GM19043 (cell line): ENCODE data around the gene ST6GAL2.

ENCODE experiments used
- ATAC-seq: cut with Tn5 transposase; IDR thresholded peaks from one replicate; pipeline ENCODE4 v1.9.1; 2021; ENCODE audit warnings: low read depth; ENCODE audit not compliant: unreplicated experiment

The ST6GAL2 gene

GRCh38 chr2:106866641-106867040 is 19.3 kb downstream of the ST6GAL2 start:
- ATAC-seq = no peak

- no peak for ATAC-seq
Observed at GRCh38 chr2:106864051-106864450, 21.9 kb downstream of the ST6GAL2 start.

GRCh38 chr2:106863387-106863786 is 22.6 kb downstream of the ST6GAL2 start:
- ATAC-seq = no peak

DNA sequence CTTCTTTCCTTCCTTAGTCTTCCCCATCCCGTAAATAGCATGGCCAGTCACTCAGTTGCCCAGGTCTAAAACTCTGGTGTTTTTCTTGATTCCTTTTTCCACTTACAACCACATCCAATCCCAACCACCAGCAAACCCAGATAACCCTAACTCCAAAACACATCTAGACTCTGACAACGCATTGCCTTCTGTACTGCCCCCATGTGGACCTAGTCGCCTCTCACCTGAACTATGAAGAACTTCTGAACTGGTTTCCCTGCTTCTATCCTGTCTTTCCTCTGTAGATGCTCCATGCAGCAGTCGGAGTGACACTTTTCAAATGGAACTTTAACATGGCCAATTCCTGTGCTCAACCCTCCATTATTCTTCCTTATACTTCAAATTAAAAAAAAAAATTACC is 26.5 kb downstream of the ST6GAL2 start:
- ATAC-seq = no peak

GRCh38 chr2:106858810-106859209 is 27.2 kb downstream of the ST6GAL2 start:
- no peak for ATAC-seq

DNA sequence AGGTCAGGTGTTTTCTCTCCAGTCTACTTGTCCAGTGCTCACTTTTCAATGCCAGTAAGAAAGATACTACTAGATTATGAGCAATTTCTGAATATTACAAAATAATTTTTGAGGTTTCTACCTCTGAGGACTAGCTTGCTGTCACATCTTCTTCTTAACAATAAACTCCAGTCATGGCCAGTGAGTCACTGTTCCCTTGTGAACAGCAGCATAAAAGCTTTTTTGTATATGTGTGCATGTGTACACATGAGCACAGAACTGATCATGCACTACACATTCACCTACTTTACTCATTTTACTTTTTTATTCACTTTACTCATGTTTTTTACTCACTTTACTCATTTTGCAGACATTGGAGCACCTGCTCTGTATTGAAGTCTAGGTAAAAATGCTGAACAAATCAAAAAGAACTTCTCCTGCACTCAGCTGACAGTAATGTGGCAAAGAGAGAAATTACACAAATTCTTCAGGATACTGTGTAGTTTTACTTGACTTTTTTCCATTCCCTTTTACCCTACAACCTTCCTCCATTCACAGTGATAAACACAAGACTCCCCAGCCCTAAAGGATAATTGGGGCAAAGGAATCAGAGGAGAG is 28.0 kb downstream of the ST6GAL2 start:
- ATAC-seq = no peak

- ATAC-seq = no peak
Observed at GRCh38 chr2:106853631-106854030, 32.3 kb downstream of the ST6GAL2 start.

GRCh38 chr2:106851881-106852501 is 34.0 kb downstream of the ST6GAL2 start:
- ATAC-seq = no peak

DNA sequence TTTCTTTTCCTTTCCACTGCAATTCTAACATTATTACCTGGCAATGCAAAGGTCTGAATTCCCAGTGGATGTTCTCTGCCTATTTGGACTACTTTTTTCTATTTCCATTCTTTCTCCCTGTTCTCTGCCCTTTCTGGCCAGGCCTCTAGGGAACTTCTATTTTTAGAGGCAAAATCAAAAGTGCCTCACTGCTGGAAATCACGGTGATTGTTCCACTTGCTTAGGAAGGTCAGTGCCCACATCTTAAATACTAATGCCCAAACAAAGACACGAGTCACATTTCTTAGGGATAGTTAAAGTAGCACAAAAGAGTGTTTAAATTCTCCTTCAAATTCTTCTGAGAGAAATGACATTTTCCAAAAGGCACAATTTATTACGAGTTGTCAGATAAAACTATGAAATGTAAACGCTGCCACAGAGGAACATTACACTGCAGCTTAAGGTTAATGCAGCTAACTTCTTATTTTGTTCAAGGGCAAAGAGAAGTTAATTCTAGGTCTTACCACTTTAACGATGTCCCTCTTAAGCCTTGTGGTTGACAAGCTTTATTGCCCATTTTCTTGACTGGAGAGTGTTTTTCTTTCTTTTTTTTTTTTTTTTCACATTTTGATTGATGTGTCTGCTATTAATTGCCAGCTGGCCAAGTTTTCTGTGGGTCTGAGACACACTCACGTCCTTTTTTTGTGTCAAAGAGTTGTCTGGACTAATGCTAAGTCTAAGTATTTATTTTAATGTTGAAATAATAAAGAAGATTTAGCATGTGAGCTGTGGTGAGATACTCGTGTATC is 34.7 kb downstream of the ST6GAL2 start:
- no peak for ATAC-seq

DNA sequence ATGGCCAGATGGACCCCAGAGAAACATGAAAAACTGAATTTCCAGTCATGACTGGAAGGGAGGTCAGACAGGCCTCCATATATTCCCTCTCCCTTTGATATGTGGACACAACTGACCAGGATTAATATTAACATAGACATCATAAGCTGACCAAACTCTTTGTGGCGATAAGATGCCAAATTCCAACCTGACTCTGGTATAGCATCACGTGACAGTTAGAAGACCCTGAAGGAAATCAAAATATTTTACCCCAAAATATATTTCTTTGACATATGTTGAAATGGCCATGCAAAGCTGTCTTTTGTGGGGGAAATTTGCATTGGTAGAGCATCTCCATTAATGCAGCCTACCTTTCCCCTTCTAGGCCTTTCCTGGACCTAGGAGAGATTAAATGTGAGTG is 36.7 kb downstream of the ST6GAL2 start:
- no peak for ATAC-seq

DNA sequence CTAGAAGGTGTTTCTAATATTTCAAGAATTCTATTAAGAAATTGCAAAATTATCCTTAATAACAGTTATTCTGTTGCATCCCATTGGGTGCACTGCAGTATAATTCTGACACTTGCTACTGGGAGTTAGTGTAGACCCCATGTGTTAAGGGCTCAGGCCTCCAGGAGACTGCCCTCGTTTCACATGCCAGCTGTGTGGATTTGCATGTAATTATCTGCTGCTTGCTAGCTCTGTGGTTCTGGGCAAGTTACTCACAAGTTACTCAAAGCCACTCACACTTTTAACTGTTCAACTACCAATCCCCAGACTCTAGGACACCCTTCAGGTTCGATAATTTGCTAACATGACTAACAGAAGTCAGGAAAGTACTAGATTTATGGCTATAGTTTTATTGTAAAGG is 38.6 kb downstream of the ST6GAL2 start:
- ATAC-seq = no peak

GRCh38 chr2:106845716-106846115 is 40.3 kb downstream of the ST6GAL2 start:
- no peak for ATAC-seq

DNA sequence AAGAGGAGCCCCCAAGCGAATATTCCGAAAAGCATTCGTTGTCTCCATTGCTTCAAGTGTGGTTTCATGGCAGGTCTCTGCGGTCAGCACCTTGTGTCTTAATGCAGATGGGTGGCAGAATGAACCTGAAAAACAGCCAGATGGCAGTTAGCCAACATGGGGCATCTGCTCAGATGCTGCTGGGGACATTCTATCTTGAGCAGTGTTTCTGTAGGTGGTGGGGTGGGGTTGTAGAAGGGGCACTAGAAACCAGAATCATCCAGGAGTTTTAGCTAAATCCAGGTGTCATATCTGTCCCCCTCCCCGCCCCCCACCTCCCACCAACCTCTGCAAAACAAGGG is 42.1 kb downstream of the ST6GAL2 start:
- no peak for ATAC-seq

DNA sequence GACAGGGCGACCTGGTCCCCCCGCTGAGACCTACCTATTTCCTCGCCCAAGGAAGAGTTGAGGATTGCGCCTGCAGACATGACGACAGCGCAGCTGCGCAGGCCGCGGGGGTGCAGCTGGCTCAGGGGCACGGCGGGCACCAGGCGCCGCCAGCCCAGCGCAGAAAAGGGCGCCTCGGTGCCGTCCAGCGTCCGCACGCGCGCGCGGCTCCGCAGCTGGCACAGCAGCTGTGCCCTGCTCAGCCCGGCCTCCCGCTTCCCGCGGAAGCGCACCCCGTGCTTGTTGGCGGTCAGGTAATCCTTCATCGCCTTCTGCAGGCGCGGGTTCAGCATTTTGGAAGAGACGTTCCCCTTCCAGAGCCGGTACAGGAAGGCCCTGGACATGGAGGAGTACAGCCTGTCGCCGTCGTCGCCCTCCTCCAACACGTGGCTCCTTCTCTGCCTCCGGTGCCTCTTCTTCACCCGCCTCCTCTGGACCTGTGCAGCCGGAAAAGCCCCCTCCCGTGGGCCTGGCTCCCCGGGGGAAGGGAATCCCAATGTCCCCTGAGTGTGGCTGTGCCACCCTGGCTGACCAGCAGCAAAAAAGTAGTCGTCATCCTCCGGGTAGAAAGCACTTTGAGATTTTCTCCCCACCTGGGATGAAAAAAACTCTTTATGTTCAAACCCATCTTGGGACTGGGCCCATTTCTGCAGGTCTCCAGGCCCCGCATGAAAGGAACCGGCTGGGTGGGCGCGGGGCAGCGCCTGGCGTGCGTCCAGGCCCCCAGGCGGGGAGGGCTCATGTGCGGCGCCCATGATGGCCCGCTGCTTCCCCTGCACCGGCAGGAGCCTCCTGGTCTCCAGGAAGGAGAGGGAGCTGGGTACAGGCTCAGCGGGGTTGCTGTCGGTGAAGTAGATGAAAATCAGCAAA is 42.7 kb downstream of the ST6GAL2 start:
- no peak for ATAC-seq

DNA sequence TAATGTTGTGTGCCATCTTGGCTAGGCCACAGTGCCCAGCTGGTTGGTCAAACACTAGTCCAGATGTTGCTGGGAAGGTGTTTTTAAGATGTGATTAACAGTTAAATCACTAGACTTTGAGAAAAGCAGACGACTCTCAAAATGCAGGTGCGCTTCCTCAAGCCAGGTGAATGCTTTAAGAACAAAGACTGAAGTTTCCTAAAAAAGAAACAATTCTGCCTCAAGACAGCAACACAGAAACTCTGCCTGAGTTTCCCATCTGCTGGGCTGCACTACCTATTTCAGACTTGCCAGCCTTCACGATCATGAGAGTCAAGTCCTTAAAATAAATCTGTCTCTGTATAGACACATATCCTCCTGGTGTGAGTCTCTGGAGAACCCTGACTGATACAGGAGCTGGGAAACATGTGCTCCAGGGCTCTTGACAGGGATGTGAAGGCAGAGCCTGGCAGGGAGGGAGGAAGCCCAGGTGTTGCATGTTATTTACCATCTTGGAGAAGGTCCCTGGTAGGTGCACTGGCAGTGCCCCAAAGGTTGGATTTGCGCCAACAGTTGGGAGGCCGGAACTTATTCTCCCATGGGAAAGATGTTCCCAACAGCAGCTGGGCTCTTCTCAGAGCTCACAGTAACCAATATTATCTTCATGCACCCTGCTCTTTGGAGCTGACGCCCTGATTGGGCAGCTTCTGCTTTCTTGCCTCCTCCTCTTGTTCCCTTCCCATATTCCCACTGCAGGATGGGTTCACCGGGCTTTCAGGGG is 43.9 kb downstream of the ST6GAL2 start:
- ATAC-seq = no peak

- ATAC-seq = no peak
Observed at GRCh38 chr2:106840818-106841217, 45.1 kb downstream of the ST6GAL2 start.

DNA sequence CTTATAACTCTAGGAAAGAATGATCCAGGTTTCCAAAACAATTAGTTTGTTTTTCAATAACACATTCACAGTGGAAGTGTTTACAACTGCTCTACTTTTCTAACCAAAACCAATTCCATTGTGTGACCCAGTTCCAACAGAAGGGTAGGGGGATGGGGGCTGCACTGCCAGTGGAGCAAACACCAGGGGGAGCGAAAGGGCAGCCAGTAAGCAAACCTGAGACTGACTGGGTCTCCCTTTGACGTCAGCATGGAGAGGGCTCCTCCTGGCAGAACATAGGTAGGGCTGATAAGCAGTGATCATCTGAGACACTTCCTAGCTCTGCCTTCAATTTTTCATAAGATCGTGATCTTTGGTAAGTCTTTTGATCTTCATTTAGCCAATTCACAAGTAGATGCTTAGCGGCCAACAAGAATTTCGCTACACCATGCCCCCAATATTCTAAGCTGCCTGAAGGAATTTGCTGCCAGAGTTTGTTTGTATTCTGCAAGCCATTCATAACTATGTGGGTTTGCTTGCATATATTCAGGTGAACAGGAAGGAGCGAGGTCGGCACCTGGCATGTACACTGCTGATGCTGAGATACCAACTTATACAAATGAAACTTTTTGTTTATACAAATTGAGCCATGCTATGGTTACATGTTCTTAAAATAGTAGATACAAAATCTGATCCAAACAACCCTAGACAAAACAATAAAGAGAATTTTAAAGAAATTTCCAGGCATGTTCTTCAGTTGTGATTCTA is 45.9 kb downstream of the ST6GAL2 start:
- ATAC-seq = no peak

DNA sequence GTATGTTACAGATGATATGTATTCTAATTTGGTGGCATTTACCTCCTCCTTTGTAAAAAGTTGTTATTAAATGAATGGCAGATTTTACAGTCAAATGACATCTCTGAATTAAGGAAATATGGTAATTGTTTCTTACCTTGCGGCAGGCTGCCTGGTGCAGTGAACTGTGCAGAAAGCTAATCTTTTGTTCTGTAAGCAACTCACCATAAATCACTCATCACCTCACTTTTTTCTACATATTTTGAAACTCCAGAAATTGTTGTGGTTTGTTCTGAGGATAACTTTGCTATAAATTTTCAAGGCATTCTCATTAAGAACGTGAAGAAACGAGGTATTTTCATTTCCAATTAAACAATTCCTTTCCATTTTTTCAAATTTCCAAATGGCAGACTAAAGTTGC is 52.7 kb downstream of the ST6GAL2 start:
- no peak for ATAC-seq

DNA sequence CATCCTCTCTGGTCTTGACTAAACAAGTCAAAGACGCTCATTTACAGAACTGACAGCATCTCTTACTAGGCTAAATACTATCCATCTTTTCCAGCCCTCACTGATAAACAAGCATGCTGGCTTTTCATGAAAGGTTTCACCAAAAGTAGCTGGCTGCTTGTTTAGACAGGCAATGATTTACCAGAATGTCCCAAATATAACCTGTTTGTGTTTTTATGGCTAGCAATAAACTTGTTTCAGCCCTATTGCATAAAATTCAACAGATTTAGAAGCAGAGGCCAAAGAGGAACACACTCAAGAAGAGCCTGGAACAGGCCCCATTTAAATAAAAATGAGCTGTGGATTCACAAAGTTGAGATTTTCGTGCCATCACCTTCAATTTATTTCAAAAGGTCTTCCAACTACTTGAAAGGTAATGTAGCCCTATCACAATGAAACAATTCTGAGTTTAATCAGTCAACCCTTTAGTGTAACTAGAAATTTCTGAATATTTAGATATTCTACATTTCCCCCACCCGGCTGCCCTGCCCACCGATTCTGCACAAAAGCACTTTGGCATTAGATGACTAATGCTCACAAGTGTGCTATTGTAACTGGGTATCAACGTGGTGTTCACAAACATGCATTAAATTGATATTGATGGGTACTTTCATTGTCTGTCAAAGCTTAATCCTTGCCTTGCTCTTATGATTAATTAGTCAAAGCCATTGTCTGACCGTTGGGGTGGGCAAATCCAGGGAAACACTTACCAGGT is 54.0 kb downstream of the ST6GAL2 start:
- ATAC-seq = no peak
